Measurements from ENCODE around the gene SDR42E1. TPM values are rescaled to one million over a fixed set of nuclear protein-coding genes. Genes with fewer than 3 reads are reported as not detected.
A peak's percentile ranks its signal among the peaks of the same experiment; 100 is the strongest.

The SDR42E1 gene
- total and polyA plus RNA-seq, 2 donors (not counting 3 experiments of a cell fraction or from before 2014, with no cell fraction given), result 0.08 TPM; not detected in 1

DNA sequence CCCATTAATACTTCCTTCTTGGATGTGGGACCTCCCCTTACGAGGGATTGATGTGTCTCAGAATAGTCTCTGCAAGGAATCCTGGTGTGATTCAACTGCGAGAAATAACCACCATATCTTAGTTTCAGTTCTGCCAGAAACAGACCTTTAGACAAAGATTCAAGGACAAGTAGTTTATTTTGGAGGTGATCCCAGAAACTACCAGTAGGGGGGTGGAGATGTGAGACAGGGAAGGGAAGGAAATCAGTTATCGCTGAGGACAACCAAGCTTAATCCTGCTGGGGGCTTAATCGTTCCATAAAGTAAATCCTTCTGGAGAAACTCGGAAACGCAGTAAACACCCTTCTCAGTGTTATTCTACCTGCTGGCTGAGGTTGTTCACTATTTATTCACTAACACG lies 5.0 kb upstream of the SDR42E1 start:
- Histone ChIP-seq H3K9ac (replicated peaks; ENCODE audit: extremely low read depth, insufficient read depth, low read length) (no peak overlapping the region), H4K20me1 (replicated peaks; ENCODE audit: control insufficient read depth, extremely low read depth, insufficient read depth, low read length) (no peaks in the 10 kb centered on the region), H3K27ac (ENCODE audit: insufficient read depth, low read depth, low read length) (no peak overlapping the region), H3K79me2 (ENCODE audit: control insufficient read depth, insufficient read depth, low read length) (no peaks in the 10 kb centered on the region), H2AFZ (ENCODE audit: low read depth, low read length) (peak overlapping the region; percentile 74), H3K4me3 (replicated peaks in 1 of 3; ENCODE audit: insufficient read depth in 1 of 3, low read depth in 1 of 3, low read length in 3 of 3) (peak overlapping the region in 1 of 3 experiments; percentile 45), H3K9me1 (replicated peaks; ENCODE audit: control insufficient read depth, extremely low read depth, insufficient read depth, low read length) (no peaks in the 10 kb centered on the region), H3K27me3 (ENCODE audit: control insufficient read depth in 2 of 2, insufficient read depth in 2 of 2, low read length in 2 of 2) (peaks cover 4 to 15% of the 10 kb centered on the region in 2 experiments), H3K4me1 (ENCODE audit: control insufficient read depth, extremely low read depth, insufficient read depth, low read length) (peaks cover 9% of the 10 kb centered on the region), H3K4me2 (ENCODE audit: insufficient read depth, low read length) (peak overlapping the region; percentile 90), H3K9me3 (replicated peaks; ENCODE audit: control insufficient read depth, insufficient read depth, low read length) (no peaks in the 10 kb centered on the region), H3K36me3 (ENCODE audit: control insufficient read depth in 2 of 2, extremely low read depth in 1 of 2, insufficient read depth in 2 of 2, low read length in 2 of 2) (no peaks in the 10 kb centered on the region)
- BruUV-seq (replicated peaks), result no TSS peak
- FAIRE-seq (peak; percentile 80), DNase-seq (ENCODE audit: low read depth, low spot score) (peak; percentile 90)
- intact Hi-C loops (cut with micrococcal nuclease) (loop anchor here (1.0 to 5.0 kb wide), 3 partner anchors 19 to 75 kb away; no protein-coding TSS in a partner anchor), dilution Hi-C loops (cut with MboI; ENCODE audit: extremely low pct_ligation_motif_present, low sequenced_read_pairs) (no loop called here)
- TF ChIP-seq MYC (IDR thresholded peaks at IDR 0.05; ENCODE audit: low read depth, low read length) (no peak), POLR2AphosphoS5 (IDR thresholded peaks at IDR 0.05; ENCODE audit: insufficient read depth, low read depth, low read length) (no peak), MAX (IDR thresholded peaks at IDR 0.05; ENCODE audit: insufficient read depth, insufficient read length) (no peak), GATA2 (IDR thresholded peaks at IDR 0.05; ENCODE audit: insufficient read depth, insufficient read length, low read depth, low read length) (peak; percentile 34), JUN (IDR thresholded peaks at IDR 0.05; ENCODE audit: borderline replicate concordance, insufficient read depth, insufficient read length, low read depth) (no peak), FOS (IDR thresholded peaks at IDR 0.05; ENCODE audit: borderline replicate concordance, insufficient read depth, low read length) (no peak), POLR2A (IDR thresholded peaks at IDR 0.05; ENCODE audit: low read depth, low read length) (no peak), EZH2 (IDR thresholded peaks at IDR 0.05; ENCODE audit: borderline replicate concordance, low read depth, low read length, severe bottlenecking) (no peak)
- TF ChIP-seq, protein P1, sequence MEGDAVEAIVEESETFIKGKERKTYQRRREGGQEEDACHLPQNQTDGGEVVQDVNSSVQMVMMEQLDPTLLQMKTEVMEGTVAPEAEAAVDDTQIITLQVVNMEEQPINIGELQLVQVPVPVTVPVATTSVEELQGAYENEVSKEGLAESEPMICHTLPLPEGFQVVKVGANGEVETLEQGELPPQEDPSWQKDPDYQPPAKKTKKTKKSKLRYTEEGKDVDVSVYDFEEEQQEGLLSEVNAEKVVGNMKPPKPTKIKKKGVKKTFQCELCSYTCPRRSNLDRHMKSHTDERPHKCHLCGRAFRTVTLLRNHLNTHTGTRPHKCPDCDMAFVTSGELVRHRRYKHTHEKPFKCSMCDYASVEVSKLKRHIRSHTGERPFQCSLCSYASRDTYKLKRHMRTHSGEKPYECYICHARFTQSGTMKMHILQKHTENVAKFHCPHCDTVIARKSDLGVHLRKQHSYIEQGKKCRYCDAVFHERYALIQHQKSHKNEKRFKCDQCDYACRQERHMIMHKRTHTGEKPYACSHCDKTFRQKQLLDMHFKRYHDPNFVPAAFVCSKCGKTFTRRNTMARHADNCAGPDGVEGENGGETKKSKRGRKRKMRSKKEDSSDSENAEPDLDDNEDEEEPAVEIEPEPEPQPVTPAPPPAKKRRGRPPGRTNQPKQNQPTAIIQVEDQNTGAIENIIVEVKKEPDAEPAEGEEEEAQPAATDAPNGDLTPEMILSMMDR (IDR thresholded peaks at IDR 0.05; ENCODE audit: extremely low read depth in 1 of 2, insufficient read depth in 1 of 2, low read depth in 1 of 2, low read length in 2 of 2), result peak; percentile 52 to 58
- CTCF ChIA-PET, result interaction anchor here (0.5 to 2.1 kb wide), 23 partner anchors 9 to 874 kb away, joined by 3 to 20 read pairs (median 4); partner anchors contain the start of gene MPHOSPH6
- POLR2A ChIA-PET, result no interaction called here
